NB4 (cell line): ENCODE measurements around the gene SAMD4A.

Source experiments
- MAX ChIP-seq: IDR thresholded peaks from 2 replicates; pipeline ENCODE4 v1.6.1; 2011; ENCODE audit warnings: low read depth, low read length
- MYC ChIP-seq: IDR thresholded peaks from 2 replicates; pipeline ENCODE4 v1.6.1; 2011; ENCODE audit warnings: low read depth, low read length
- POLR2A ChIP-seq: IDR thresholded peaks from 2 replicates; pipeline ENCODE4 v1.6.1; 2011; ENCODE audit warnings: mild to moderate bottlenecking; ENCODE audit not compliant: insufficient read length; ENCODE audit errors: extremely low read depth
- TF ChIP-seq, protein P1 (sequence below): IDR thresholded peaks from one replicate; pipeline ENCODE4 v1.5.1; 2012; ENCODE audit warnings: low read depth, low read length

DNA sequence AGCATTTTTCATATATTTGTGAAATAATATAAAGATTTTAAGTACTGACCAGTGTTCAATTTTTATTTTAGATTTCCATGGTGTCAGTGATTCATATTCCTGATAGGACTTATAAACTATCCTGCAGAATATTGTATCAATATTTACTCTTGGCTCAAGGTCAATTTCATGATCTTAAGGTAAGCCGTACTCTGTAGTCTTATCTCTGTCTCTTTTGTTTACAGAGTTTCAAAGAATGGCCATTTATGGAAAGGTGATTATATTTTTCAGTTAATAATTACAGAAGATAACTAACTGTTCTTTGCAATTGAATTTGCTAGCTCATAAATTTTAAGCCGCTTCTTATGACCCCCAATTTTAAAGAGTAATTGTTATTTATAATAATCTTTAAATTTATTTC lies 29.3 kb upstream of the SAMD4A start:
- TF ChIP-seq POLR2A: no peak
- TF ChIP-seq MYC: no peak
- TF ChIP-seq, protein P1, sequence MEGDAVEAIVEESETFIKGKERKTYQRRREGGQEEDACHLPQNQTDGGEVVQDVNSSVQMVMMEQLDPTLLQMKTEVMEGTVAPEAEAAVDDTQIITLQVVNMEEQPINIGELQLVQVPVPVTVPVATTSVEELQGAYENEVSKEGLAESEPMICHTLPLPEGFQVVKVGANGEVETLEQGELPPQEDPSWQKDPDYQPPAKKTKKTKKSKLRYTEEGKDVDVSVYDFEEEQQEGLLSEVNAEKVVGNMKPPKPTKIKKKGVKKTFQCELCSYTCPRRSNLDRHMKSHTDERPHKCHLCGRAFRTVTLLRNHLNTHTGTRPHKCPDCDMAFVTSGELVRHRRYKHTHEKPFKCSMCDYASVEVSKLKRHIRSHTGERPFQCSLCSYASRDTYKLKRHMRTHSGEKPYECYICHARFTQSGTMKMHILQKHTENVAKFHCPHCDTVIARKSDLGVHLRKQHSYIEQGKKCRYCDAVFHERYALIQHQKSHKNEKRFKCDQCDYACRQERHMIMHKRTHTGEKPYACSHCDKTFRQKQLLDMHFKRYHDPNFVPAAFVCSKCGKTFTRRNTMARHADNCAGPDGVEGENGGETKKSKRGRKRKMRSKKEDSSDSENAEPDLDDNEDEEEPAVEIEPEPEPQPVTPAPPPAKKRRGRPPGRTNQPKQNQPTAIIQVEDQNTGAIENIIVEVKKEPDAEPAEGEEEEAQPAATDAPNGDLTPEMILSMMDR: no peak
- no peak for TF ChIP-seq MAX
